CD4-positive, alpha-beta T cell treated with Interleukin-17A for 4 hours (primary cell): ENCODE measurements around the gene EVA1A.
"Not testable (repeated sequence)": the region's sequence is repeated elsewhere in the genome, so short reads cannot be mapped to it uniquely, and the experiment has no call there.

Experiments
- DNase-seq: peaks from one replicate; pipeline ENCODE4 v3.0.0-alpha.2; 2020; ENCODE audit warnings: mixed read lengths

EVA1A gene

DNA sequence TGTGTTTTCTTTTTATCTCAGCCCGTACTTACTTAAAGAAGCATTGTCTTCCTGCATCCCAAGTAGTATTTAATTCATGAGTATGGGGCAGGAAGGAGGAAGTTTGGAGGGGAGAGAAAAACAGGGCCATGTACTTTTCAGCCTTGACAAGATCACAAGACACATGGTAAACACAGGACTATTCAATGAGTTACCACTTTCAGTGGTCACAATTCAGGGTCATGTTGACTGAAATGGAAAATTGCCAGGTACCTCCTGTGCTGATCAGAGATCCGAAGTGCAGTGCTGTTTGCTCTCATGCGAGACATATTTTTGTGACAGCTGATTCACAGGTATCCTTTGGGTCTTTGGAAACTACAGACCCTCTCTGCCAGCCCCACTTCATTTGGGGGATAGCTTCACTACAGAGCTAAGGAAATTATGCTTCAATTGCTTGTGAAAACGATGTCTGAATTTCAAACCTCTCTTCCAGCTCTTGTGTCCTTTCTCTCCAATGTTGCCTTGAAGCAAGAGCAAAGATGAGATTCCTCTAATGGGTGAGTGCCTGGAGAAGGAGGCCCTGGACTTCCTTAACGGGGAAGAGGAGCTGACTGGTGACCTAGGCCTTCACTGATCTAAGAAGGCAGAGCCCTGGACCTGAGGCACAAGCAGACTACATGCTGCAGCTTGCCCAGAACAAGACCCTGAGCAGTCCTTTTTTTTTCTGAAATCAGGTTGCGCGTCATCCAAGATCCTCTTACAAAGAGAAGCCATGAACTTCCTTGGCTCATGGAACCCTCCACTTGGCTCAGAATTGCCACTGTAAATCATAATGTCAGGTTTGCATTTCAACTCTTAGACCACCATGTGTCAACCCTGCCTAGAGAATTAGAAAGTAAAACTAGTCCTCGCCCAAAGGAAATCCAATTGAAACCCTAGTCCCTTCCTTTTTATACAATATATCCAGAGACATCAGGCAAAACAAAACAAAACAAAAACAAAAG, 44.1 kb downstream of the EVA1A start:
- no peak for DNase-seq

DNA sequence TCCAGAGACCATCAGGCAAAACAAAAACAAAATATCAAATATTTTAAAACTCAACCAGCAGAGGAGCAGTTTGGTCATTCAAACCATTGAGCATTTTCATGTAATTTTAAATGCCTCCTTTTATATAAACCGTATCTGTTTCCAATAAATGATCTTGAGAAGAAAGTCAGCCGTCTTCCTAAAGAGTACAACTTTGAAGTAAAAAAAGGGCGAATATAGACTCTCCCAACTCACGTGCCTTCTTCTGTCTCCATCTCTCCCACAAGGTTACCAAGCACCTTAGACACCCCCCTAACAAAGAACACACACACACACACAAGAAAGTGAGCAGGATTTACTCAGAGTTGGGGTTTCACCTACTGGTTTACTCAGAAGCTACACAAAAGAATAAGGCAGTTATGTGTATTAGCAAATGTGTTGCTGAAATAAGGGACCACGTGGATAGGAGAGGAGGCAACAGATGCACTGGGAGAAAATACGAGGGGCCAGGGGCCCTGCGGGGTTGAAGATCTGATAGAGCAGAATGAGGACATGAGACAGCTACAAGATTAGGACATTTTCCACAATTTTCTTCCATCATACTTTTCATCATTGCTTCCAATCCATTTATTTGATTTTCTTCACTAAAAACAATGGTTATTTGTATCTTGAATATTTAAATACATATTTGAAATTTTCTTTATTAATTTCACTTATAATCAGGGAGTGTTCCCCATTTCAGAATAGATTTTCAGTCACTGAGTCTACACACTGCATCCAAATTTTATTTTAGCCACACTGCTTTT, 45.0 kb downstream of the EVA1A start:
- no peak for DNase-seq

DNA sequence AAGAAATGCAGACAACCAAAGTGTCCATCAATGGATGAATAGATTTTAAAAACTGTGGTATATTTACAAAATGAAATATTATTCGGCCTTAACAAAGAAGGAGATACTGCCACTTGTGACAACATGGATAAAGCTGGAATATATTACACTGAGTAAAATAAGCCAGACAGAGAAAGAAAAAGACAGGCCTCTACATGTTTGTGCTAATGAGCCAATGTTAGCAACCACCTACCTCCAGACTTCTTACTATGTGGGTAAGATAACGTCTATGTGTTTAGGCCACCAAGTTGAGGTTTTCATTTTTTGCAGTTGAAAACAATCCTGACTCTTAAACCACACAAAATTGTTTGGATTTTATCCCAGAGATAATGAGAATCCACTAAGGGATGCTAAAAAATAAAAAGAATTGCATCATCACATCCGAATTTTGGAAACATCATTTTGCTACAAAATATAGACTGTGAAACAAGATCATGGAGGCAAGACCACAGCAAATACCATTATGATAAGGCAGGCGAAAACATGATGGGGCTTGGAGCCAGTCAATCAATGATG, 47.0 kb downstream of the EVA1A start:
- no peak for DNase-seq

DNA sequence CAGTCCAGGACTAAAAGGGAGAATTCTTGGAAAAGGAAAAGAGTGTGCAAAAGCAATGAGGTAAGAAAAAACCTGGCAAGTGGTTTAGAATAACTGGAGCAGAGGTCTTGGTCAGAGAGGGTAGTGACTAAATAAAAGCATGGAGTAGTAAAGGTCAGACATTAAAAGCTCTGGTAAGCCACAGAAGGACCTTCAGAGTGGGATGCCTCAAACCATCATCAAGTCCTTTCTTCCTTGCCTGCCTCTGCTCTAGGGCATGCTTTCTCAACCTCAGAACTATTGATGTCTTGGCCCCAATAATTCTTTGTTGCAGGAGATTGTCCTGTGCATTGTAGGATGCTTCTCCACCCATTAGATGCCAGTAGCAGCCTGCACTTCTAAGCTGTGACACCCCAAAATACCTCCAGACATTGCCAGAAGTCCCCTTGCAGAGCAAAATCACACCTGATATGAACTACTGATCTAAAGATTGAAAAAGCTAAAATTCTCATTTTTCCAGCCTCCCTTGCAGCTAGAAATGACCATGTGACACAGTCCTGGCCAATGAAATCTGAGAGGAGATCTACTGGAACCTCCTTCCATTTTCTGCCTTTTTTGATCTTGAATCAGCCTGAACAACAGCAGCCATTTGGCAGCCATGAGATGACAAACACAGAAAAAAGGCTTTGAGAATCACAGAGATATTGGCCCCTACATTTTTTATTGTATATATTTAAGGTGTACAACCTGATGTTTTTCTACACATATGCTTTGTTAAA, 48.1 kb downstream of the EVA1A start:
- DNase-seq: no peak

DNA sequence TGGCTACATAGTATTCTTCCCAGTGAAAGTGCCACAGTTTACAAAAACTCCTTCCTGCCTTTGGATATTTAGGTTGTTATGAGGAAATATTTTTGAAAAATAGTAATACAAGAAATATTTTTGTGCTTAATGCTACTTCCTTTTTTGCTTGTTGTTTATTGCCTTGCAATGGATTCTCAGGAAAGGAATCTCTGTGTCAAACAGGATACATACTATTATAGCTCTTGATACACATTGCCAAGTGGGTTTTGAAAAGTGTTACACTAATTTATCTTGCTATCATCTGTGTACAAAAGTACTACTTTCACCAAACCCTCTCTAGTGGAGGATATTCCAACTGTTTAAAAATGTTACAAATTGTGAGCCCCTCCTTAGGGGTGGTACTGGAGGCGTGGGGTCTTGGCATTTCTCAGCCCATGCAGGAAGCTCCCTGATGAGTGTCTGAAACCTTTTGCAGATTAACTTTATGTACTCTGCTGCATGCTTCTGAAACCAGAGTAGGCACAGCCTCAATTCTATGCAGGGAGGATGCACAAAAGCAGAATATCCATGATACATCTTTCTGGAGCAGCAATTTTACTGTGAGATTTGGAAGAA, 54.5 kb downstream of the EVA1A start:
- DNase-seq: no peak

DNA sequence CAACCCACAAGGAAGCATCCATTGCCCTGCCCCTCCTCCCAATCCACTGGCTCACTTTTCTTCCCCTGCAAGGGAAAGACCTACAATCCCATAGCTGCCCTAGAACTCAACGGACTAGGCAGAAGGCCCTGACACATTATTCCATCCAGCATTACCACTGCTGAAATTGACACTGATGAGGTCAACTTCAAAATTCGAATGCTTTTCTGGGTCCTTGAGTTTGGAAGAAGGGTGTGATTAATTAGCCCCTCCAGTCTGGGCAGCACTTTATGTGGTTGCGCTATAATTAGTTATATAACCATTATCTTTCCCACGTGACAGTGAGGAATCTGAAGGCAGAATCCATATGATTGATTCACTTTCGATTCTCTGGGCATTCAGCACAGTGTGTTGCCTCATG, 55.7 kb downstream of the EVA1A start:
- no peak for DNase-seq

DNA sequence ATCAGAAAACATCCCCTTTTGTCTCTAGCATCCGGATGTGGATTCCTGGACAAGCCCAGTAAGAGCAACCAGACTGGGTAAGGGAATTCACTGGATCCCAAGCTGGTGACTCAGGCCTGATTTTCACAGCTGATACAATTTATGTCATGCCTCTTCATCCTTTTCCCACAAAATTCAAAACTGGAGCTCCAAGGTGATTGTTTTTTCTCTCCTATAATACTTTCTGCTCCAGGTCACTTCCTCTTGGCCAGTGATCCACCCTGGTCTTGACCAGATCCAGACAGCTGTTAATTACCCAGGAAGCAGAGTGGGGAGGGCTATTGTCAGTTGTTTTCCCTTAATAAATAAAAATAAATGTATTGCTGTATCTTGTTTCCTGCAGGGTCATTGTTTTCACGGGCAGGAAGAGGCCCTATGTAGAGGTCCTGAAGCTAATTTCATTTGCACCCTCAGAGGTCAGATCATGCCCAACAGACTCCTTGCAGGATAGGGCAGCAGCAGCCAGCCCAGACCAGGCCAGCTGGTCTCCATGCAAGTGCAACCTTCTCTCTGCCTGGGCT, 57.6 kb downstream of the EVA1A start:
- no peak for DNase-seq

DNA sequence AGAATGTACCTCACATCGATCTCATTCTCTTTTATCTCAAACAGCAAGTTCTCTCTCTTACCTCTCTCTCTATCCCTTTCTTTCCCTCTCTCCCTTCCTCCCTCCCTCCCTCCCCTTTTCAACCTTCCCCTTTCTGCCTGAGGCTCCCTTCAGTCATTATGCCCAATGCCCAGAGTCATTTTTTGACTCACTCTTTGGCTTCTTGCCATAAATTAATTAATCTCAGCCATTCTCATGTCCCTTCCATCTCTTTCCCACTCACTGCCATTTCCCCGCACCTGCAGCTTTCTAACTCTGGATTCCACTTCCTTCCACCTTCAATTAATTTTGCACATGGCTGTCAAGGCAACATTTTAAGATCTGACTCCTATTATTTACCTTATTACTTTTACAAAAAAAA, 60.1 kb downstream of the EVA1A start:
- DNase-seq: no peak

DNA sequence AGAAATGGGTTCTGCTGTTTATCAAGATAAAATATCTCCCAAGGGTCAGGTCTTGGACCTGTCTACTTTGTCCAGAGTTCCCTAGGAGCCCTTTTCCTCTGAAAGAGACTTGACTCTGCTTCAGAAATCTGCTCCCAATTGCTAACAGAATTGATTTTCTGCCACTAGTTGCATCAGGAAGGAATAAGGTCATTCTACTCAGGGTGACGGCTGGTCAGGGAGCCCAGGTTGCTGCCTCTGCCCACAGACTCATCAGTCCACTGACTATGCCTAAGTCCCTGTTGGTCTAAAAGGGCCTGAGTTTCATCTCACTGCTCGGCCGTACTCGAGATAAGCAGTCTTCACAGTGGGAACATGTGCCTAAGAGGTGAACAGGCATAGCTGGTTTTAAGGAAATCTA, 61.2 kb downstream of the EVA1A start:
- DNase-seq: no peak

DNA sequence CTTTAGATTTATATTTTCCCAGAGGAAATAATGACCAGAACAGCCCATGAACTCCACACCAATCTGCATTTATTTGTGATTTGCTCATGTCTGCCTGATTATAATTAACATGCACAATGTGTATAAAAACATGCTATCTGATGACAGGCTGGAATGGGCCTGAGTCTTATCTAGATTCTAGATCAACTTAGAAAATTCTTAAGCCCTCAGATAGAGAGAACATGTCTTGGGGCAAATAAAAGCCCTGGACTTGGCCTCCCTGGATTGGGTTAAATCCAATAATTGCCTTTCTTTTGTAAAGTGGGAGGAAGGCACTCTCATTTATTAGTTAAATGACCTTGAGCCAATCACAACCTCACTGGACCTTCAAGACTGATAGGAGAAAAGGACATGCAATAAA, 61.8 kb downstream of the EVA1A start:
- no peak for DNase-seq

DNA sequence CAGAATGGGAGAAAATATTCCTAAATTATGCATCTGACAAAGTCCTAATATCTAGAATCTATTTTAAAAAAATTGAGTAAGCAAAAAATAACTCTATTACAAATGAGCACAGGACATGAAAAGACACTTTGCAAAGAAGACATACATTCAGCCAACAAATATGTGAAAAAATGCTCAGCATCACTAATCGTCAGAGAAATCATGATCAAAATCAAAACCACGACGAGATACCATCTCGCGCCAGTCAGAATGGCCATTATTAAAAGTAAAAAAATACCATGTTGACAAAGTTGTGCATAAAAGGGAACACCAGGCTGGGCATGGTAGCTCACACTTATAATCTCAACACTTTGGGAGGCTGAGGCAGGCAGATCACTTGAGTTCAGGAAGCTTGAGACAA, 63.5 kb downstream of the EVA1A start:
- DNase-seq: no peak

DNA sequence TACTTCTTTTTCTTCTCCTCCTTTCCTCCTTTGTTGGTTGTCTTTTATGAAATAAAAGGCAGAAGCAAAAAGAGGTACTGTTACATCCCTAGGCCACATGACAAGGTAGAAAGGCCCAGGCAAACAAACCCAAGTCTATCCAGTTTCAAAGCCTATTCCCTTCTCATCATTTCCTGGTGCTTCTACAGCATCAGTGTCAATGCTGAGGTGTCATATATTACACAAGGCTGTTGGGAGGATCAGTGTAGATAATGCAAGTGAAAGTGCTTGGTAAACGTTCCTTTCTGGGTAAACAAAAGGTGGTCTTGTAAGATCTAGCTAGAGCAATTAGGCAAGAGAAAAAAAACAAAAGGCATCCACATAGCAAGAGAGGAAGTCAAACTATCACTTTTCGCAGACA, 64.9 kb downstream of the EVA1A start:
- DNase-seq: no peak

DNA sequence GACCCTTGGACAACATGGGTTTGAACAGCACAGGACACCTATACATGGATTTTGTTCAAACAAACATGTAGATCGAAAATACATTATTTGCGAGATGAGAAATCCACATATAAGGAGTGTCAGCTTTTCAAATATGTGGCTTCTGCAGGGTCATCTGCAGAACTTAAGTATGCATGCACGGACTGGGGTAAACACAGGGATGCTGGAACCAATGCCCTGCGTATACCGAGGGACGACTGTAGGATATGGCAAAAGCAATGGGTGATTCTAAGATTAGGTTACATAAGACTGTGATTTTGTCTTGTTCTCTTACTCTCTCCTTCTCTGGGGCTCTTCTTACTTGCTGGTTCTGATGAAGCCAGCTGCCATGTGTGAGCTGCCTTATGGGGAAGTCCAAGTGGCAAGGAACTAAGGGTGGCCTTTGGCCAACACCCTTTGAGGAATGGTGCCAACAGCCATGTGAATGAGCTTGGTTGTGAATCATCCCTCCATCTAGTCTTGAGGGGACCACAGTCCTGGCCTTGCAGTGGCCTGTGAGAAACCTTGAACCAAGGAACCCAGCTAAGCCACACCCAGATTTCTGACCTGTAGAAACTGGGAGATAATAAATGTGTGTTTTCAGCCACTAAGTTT, 66.5 kb downstream of the EVA1A start:
- DNase-seq: no peak

DNA sequence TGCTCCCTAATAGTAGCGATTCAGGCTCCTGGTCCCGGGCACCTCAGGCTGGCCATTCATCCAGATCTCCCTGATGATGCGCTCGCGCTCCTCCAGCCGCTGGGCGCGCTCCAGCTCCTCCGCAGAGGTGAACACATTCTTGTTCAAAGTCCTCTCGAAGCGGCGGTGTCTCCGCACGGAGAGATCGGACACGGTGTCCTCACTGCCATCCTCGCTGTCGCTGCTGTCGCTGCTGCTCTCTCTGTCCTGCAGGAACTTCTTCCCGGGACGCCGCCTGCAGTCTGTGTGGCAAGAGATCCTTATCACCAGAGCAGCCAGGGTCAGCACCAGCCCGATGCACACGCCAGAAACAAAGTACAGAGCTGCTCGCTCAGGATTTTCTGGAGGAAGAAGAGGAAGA, 67.5 kb downstream of the EVA1A start:
- no peak for DNase-seq

DNA sequence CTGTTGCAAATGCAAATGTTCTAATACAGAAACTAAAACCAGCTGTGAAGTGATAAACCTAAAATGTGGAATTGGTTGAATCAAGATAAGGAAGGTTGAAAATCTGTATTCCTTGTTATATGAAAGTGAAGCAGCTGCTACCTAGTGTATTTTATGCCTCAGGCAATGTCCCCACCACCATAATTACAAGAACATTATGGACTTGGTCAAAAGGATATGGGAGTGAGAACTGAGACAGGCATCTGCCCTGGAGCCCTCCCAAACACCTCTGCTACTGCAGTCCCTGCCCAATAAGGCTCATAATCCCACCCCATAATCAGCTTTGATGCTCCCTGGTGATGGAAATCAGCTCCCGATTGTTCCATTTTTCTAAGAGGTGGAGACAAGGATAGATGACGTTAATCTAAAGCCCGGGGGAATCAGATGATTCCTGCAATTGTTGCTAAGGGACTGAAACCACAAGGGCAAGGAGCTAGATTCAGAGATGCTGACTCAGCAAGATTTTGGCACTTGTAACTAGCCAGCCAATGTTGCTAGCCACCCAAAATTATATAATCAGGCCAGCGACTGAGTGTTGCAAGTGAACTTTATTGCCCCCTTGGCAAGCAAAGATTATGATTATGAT, 69.5 kb downstream of the EVA1A start:
- no peak for DNase-seq

DNA sequence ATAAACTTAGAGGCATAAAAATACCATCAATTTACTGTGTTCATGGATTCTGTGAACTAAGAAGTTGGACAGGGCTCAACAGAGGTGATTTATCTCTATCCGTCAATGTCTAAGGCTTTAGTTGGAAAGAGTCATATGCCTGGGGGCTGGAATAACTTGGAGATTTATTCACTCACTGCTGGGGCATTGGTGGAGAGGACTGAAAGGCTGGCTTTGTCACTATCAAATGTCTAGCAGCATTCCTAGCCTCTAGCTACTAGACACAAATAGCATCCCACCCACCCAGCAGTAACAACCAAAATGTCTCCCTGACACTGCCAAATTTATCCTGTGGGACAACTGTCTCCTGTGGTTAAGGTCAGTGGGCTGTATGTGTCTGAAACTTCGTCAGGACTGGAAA, 71.0 kb downstream of the EVA1A start:
- no peak for DNase-seq

DNA sequence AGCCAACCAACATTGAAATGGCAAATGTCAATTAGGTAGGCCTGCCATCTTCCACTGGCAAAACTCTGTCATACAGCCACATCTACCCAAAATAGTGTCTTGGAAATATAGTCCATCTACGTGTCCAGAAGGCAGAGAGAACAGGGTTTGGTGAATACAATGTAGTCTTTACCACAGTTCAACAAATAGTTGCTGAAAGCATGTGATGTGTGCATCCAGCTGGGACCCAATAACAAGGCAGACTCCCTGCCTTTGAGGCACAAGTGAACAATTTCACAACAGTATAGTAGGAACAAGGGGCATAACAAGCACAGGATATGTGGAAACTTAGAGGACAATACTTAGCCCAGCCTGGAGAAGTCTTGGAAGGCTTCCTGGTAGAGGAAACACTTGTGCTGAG, 72.6 kb downstream of the EVA1A start:
- DNase-seq: no peak

DNA sequence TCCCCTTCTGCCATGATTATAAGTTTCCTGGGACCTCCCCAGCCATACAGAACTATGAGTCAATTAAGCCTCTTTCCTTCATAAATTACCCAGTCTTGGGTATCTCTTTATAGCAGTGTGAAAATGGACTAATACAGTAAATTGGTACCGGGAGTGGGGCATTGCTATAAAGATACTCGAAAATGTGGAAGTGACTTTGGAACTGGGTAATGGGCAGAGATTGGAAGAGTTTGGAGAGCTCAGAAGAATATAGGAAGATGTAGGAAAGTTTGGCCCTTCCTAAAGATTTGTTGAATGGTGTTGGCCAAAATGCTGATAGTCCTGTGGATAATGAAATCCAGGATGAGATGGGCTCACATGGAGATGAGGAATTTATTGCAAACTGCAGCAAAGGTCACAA, 74.0 kb downstream of the EVA1A start:
- not testable (repeated sequence) for DNase-seq

DNA sequence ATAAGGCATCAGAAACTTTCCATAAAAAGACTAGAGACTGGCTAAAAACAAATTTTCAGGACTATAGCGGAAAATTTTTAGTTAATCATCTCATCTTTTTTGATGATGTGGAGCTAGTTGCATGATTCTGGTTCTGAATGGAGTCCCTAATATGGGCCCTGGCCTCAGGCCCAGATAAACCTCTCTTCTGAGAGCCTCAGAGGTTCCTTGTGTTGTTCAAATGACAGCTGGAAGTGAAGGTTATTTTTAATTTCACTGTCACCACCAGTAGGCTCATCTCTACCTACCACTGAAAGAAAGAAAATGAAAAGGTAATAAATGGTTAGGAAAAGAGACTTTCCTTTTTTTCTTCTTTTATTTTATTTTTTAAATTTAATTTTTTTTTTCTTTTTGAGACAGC, 75.9 kb downstream of the EVA1A start:
- no peak for DNase-seq

DNA sequence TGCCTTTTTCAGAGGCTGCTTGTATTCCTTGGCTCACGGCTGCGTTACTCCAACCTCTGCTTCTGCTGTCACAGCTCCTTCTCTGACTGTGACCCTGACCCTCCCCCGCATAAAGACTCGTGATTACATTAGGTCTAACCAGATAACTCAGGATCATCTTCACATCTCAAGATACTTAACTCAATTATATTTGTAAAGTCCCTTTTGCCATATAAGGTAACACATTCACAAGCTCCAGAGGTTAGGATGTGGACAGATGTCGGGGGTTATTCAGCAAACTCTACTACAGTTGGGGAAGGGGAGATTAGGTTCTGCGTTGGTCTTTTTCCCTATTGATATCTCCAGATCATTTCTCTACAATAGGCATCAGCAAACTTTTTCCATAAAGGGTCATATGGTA, 76.9 kb downstream of the EVA1A start:
- no peak for DNase-seq

DNA sequence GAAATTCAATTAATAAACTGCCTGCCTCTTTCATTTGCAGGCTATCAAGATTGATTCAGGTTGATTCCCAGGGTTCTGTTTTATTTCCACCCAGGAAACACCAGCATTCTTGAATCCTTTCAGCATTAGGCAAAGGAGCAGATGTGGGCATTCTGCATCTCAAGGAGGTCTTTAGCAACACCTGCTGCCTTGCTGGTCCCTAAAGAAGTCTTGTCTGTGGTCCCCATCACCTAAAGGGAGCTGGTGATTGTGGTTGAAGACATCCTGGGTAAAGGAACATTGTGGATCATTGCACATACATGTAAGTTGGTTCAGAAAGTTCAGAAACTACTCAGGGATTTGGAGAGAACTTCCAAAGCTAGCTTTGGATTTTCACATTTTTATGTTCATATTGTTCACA, 78.3 kb downstream of the EVA1A start:
- no peak for DNase-seq
